Airway epithelial cell (primary cell): ENCODE data around the gene EXOC3L2. TPM values are rescaled to one million over a fixed set of nuclear protein-coding genes. Genes with fewer than 3 reads are reported as not detected.

ENCODE experiments used
- total RNA-seq: library from RNA; depleted of rRNA; stranded (reverse); fragments of >200 nt; gene quantifications from 2 replicates; pipeline ENCODE4 v1.2.3, GENCODE V29; 2015

The EXOC3L2 gene
- total RNA-seq: 0.21 and 0.46 TPM in 2 replicates

DNA sequence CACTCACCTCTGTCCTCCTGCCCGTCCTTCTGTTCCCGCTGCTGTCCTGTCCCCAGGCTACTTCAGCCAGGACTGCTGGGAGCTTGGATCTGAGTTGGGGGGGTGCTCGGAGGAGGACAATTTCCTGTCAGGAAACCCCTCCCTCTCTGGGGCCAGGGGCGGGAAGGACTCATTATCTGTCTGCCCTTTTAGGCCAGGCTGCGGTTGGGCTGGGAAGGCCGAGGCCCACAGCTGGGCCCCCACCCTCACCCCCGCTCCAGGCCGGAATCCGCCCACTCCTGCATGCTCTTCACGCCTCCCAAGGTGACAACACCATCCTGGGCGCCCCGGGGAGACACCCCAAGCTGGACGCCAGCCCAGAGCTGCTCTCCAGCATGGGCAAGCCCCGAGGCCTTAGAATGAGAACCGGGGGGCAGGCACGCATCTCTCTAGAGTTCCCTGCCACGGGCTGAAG, at the start of gene EXOC3L2:
Gene EXOC3L2, minus strand, starts transcription at position 74 of the 454 bp plus-strand sequence. CDS start 6,362 bp downstream, outside the sequence.

DNA sequence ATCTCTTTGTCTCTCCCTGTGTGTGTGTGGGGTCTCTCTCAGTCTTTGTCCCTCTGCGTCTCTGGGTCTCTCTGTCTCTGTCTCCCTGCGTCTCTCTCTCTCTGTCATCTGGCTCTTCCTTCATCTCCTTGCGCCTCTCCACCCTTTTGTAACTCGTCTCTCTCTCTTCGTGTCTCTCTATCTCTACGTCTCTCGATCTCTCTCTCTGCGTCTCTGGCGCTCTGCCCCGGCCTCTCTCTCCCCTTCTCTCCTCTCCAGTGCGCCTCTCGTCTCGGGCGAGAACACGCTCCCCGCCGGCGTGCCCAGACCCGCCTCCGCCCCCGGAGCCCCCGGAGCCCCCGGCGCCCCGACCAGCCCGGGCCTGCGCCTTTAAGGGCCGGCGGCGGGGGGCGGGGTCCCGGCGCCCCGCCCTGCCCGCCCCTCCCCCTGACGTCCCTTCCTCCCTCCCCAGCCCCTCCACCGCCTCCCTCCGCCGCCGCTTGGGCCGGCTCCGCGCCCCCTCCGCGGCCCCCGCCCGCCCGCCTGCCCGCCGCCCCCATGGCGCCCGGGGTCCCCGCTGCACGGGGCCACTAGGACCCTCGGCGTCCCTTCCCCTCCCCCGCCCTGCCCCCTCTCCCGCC, 5.7 kb upstream of the EXOC3L2 start, which contains the start of gene MARK4:
Gene MARK4, plus strand, starts transcription at position 440 of the 620 bp plus-strand sequence. CDS start 318 bp downstream, outside the sequence.

DNA sequence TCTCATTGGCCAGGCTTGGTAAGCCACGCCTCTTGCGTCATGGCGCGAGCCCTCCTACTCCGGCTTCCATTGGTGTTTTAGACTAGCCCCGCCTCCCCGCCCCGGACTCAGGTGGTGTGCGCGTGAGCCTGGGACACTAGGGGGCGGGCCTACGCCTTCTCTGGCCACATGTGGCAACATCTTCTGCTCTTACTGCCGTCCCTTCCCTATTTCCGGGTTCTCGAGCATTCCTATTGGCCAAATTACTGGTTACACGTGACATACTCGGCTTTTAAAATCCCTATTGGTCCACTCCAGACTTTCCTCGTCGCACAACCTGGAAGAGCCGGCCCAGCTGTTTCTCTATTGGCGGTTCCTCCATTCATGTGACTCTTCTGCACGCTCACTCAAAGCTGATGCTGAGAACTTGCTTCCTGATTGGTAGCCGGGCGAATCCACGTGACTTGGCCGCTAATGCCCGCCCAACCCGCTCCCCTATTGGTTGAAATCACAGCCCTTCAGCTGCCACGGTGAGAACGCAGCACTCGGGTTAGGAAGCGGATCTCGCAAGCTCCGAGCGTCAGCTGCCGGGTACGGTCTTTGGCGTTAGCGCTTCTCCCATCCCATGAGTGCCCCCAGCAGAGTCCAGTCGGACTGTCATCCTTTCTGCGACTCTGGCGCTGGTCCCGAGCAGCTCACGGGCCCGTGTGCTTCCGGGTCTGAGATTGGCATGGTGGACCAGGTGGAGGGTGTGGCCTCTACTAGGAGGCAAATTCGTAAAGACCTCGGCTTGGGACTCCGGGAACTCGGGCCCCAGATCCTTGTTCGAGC, 66.7 kb downstream of the EXOC3L2 start, which contains the start of gene BLOC1S3:
Gene BLOC1S3, plus strand, starts transcription at position 523 of the 810 bp plus-strand sequence. CDS start 513 bp downstream, outside the sequence.

DNA sequence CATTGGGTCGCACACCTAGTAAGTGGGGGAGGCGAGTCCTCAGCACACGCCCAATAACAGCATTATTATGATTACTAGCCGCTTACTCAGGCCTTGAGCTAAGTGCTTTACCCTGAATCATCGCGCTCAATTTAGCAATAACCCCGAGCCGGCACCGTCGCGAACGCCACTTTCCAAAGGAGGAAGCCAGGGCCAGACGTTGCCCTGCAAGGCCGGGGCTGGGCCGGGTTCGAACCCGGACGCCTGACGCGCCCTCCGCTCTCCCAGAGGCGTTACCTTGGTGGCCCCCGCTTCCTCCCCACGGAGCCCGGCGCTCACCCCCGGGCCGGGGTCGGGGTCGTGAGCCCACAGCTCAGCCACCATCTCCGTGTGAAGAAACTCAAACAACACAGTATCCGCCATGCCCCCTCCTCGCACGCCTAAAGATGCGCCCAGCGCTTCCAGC, 67.4 kb downstream of the EXOC3L2 start, which contains the start of gene TRAPPC6A:
Gene TRAPPC6A, minus strand, starts transcription at position 421 of the 445 bp plus-strand sequence. Its CDS starts 19 bp downstream, at position 402.

Other genes starting within 250 kb of the EXOC3L2 start
- 4.8 and 8.2 TPM in 2 replicates for gene RELB, start 243.9 kb downstream of the EXOC3L2 start, total RNA-seq
- 24.7 and 31.9 TPM in 2 replicates for gene CLASRP, start 206.4 kb downstream of the EXOC3L2 start, total RNA-seq
- gene ZNF296, start 168.9 kb downstream of the EXOC3L2 start, total RNA-seq: 0.98 and 4.7 TPM in 2 replicates
- 26.5 and 42.6 TPM in 2 replicates for gene GEMIN7, start 166.1 kb downstream of the EXOC3L2 start, total RNA-seq
- gene PPP1R37, start 152.2 kb downstream of the EXOC3L2 start, total RNA-seq: 36.9 and 41.9 TPM in 2 replicates
- 2.3 and 2.6 TPM in 2 replicates for gene NKPD1, start 84.4 kb downstream of the EXOC3L2 start, total RNA-seq
- 10.2 and 15.7 TPM in 2 replicates for gene TRAPPC6A, start 67.2 kb downstream of the EXOC3L2 start, total RNA-seq
- gene BLOC1S3, start 66.6 kb downstream of the EXOC3L2 start, total RNA-seq: 11.4 and 13.3 TPM in 2 replicates
- 17.9 and 26.0 TPM in 2 replicates for gene MARK4, start 5.9 kb upstream of the EXOC3L2 start, total RNA-seq
- gene CKM, start 77.5 kb upstream of the EXOC3L2 start, total RNA-seq: not detected in 2 replicates
- gene KLC3, start 95.3 kb upstream of the EXOC3L2 start, total RNA-seq: 50.2 and 51.0 TPM in 2 replicates
- 22.2 and 24.0 TPM in 2 replicates for gene ERCC2, start 125.2 kb upstream of the EXOC3L2 start, total RNA-seq
- 64.0 and 90.9 TPM in 2 replicates for gene PPP1R13L, start 159.7 kb upstream of the EXOC3L2 start, total RNA-seq
- 14.9 and 15.9 TPM in 2 replicates for gene POLR1G, start 161.2 kb upstream of the EXOC3L2 start, total RNA-seq
- gene ERCC1, start 178.5 kb upstream of the EXOC3L2 start, total RNA-seq: 116 and 129 TPM in 2 replicates
- 17.5 and 19.0 TPM in 2 replicates for gene FOSB, start 222.6 kb upstream of the EXOC3L2 start, total RNA-seq